NCI-H187 (cell line): ENCODE data around the gene AKAP6.

ENCODE experiments used
- DNase-seq, 2 experiments: peaks; one replicate each; lab custom pipeline; 2025; lab: John Stamatoyannopoulos, UW

Gene AKAP6

GRCh38 chr14:32675433-32675832, 346.3 kb downstream of the AKAP6 start:
- DNase-seq, result no peak

DNA sequence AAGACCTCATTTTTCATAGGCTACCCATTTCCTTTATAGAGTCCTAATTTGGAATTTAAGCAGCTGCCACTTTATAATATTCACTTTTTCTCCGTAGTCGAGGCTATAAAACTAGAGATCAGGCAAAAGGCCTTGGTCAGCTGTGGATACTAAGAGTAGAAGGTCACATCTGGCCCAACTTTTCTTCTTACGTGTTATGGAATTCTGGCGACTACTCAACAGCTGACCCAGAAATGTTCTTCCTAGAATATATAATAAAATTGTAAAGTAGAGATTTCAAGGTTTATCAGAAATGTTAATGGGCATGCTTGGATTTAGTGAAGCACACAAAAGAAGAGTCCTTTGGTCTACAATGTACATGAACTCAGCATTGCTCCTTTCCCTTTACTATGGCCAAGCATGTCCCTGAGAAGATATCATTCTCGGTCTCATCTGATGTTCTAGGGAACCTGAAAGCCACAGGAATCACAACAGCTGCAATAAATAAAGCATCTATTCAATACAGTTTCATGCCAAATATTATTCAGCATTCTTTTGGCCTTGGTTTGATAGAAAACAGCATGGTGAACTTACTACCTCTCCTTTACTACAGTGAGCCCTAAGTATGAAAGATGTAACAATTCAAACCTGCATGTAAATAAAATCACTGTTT, 348.2 kb downstream of the AKAP6 start:
- DNase-seq, result no peak

GRCh38 chr14:32678088-32678487, 349.0 kb downstream of the AKAP6 start:
- DNase-seq, result no peak

GRCh38 chr14:32679927-32680612, 351.0 kb downstream of the AKAP6 start:
- no peak for DNase-seq

GRCh38 chr14:32681598-32681997, 352.5 kb downstream of the AKAP6 start:
- no peak for DNase-seq

DNA sequence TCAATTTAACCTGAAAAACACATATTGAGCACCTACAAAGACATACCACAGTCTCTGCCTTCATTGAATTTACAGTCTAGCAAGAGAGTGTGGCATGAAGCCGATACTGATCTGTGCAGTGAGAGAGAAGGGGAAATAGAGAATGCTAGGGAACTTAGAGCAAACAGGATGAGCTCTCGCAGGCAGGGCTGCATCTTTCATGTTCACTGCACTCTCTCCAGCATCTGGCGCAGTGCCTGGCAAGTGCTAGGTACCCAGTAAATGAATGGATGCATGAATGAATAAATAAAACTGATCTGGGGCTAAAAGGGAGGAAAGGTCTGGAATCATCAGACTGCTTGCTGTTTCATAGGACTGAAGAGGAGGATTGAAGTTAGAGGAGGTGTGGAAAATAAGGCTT, 353.1 kb downstream of the AKAP6 start:
- no peak for DNase-seq

DNA sequence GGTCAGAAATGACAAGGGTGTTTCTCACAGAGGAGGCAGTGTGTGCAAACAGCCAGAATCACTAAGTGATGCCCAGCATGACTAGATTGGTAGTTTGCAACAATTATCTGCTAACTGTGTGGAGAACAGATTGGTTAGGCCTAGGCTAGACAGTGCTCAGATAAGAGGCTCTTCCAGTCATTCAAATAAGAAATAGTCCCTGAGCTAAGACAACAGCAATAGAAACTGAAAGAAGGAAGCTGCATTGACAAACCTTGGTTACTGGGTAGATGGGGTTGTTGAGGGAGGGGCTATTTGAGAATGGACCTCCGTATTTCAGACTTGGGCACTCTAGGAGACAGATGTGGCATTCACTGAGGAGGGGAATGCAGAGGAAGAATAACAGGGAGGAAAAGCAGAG, 354.6 kb downstream of the AKAP6 start:
- no peak for DNase-seq

GRCh38 chr14:32688941-32689340, 359.8 kb downstream of the AKAP6 start:
- no peak for DNase-seq

DNA sequence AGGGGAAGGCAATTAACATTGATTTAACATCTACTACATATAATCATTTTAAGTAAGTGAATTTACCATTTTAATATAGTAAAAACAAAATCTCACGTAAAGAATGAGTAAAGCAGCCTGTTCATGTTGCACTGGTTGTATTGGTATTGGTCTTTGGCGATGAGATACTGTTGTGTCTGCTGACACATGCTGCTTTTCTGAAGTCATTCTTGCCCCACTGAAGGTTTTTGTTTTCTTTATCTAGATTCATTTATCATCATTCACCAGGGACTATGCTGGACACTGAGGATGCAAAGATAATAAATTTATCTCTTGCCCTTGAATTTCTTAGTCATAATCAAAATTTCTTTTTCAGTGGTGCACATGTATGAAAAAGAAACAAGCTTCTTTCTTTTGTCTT, 363.3 kb downstream of the AKAP6 start:
- no peak for DNase-seq

DNA sequence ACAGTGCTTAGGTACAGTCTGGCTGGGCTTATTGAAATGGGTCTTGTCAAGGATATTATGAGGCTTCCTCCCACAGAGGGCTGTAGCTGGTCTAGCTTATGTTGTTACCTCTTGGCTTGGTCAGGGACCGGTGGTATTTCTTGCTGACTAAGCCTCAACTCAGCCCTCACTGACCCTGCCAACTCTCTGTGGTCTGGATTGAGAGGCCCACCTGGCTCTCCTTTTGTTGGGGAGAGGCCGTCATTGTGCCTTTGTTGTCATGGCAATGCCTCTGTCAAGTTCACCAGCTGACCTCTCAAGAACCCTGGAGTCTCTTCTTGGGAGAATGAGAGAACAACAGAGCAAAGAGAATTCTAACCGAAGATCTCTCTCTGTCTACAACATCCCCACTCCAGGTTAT, 364.0 kb downstream of the AKAP6 start:
- DNase-seq, result peak in 1 of 2 experiments; percentile 44

DNA sequence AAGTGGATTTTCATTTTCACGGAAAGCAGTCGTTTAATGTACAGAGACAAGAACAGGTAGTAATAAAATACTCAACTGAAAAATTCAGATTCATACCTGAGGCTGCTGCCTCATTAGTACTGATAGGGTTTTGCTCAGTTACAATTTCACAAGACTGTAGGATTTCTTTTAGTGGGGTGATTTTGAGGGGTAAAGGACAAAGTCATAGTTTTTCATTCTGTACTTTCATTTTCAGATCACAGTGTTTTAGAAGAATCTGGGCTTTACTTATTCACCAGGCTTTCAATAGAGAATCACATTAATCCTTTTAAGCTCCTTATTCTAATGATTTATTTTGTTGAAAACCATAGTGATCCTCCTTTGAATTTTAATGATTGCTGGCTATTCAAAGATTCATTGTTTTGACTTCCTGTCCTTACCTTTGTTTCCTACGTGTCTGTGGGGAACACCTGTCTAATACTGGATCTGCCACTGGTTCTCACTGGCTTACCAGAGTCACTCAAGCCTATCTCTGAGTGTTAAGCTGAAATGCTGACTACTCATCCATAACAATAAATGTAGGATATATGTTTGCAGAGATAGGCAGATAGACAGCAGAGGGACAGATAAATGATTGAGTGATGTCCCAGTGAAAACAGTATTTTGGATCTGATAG, 365.8 kb downstream of the AKAP6 start:
- peak in 1 of 2 experiments; percentile 11 for DNase-seq

- DNase-seq, result no peak
These were observed 367.4 kb downstream of the AKAP6 start for GRCh38 chr14:32696325-32697091.

GRCh38 chr14:32697114-32697513, 368.0 kb downstream of the AKAP6 start:
- DNase-seq, result no peak

- DNase-seq, result no peak
These were observed 368.6 kb downstream of the AKAP6 start for GRCh38 chr14:32697704-32698103.

GRCh38 chr14:32698831-32699230, 369.7 kb downstream of the AKAP6 start:
- DNase-seq, result no peak

DNA sequence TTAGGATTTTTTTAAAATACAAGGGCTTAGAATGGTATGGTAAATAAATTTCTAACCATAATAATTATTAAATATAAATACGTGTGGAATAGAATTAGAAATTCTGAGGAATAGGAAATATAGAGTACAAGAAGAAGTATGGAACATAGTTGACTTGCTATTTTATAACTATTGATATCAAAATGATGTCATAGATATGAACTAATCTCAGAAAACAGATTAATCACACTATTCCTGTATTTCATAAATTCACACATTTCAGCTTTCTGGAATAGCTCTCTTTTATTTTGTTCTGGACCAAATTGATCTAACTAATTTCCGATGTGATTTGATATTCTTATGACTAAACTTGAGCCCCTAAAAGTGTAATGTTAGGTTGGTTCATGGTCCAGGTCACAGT, 372.4 kb downstream of the AKAP6 start:
- DNase-seq, result no peak

- no peak for DNase-seq
These were observed 373.0 kb downstream of the AKAP6 start for GRCh38 chr14:32702088-32702487.

DNA sequence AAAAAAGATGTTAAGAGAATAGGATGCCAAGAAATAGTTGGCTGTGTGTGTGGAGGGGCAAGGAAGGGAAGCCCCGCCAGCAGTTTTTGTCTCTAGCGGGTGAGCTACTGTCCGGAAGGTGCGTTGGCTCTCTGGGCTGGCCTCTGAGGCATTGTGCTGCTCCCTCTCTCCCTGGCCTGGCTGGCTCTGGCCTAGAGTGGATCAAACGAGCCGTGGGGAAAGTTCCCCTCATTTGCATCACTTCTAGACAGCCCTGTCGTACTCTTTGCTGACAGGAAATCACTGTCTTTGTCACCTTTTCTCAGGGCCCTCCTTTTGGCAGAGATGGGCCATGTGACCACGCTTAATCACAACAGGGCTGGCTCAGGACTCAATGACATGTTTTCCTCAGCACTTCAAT, 373.5 kb downstream of the AKAP6 start:
- DNase-seq, result no peak

DNA sequence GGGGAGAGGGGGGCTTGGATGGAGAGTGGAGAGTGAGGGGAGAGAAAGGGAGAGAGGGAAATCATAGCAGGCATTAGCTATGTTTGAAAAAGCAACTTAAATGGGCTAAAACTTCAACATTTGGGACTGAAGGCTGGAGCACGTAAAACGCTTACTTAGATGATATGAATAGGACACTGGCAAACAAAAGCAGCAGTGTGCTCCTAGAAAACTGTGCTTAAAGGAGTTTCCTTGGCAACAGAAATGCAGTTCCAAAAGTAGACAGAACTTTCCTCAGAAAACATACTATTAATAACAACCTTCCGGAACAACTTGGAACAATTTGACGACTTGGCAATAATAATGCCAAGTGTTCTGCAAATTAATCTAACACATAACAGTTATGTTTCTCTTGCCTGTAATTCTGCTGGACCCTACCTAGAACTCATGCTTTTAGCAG, 374.1 kb downstream of the AKAP6 start:
- no peak for DNase-seq

DNA sequence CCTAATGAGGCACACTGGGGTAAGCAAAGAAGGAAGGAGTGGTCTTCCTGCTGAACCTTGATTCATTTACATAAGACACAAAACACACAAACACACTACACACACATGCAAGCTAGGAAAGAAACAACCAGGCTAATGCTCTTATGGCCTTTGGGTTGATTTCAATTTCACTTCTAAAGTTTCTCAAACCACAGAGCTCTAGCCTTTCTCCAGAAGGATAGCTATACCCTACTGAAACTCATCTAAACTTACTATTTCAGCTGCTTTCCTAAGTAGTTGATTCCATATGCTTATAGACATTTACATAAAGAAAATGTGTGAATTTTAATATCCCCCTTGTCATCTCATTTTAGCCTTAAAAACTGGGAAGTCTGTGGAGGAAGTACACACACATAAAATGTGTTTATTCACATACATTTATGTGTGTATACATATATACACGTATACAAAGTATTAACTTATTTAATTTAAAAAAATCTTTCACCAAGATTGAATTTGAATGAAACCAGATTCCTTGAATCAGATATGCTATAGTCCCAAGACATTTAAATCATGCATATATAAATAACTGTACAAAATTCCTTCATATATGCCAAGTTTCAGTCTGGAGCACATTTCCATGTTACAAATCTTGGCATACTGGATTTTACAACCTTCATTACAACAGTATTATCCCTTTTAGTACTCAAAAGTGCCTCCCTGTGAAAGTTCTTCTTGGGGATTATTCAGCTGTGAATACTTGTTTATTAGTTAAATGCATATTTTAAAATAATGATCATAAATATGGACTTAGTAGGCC, 377.8 kb downstream of the AKAP6 start:
- no peak for DNase-seq

DNA sequence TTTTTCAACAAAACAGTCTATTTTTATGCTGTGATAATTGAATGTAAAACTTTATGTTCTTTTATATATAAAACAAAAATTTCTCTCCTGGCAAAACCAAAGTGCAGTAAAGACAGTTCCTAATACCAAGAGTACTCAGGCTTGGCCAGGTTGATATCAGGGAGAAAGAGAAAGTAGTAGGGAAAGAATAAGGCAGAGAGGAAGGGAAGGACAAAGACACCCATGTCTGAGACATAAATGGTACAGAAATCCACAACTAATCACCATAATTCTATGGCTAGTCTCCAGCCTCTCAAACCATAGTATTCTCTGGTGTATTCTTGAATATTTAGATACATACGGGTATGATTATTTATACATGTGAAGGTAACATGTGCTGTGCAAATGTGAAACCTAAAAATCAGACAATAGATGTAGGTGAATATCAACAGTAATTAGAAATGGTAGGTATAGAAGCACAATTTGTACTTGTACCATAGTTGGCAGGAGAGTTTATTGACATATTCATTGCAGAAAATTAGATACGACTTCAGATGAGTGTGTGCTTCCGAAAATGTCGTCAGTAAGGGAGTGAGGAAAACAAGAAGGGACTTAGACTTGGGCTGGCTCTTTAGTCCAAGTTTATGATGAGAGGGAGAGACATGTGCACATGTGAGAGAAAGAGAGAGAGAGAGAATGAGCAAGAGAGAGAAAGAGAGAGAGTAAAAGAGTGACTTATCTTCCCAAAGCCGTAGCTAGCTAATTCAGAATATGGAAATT, 378.8 kb downstream of the AKAP6 start:
- DNase-seq, result no peak
